Occipital lobe (tissue), 2 donors: ENCODE measurements around the gene PGM5. TPM values are rescaled to one million over a fixed set of nuclear protein-coding genes. Genes with fewer than 3 reads are reported as not detected.

Source experiments
- DNase-seq: peaks from one replicate; lab custom pipeline; 2025; lab: John Stamatoyannopoulos, UW
- total RNA-seq: library from RNA; depleted of rRNA; stranded (reverse); fragments of >200 nt; gene quantifications from one replicate; pipeline ENCODE4 v1.2.3, GENCODE V29; 2014

The PGM5 gene
- total RNA-seq, 1 donor from 2014 or later: 5.6 TPM

GRCh38 chr9:68577774-68578591 is 221.6 kb downstream of the PGM5 start:
- no peak for DNase-seq

Other genes with a start within 250 kb of the PGM5 start
- gene ZNG1C, start 114.6 kb upstream of the PGM5 start, total RNA-seq: 34.2 TPM
- 0.47 TPM for gene FOXD4L3, start 53.7 kb upstream of the PGM5 start, total RNA-seq
- gene TMEM252, start 184.3 kb downstream of the PGM5 start, total RNA-seq: not detected